HG03045 (cell line): Measurements from ENCODE around the gene NINJ2.
A peak's percentile ranks its signal among the peaks of the same experiment; 100 is the strongest.
"Not testable (repeated sequence)": the region's sequence is repeated elsewhere in the genome, so short reads cannot be mapped to it uniquely, and the experiment has no call there.

Source experiments
- ATAC-seq: cut with Tn5 transposase; IDR thresholded peaks from one replicate; pipeline ENCODE4 v1.9.1; 2021; ENCODE audit warnings: mild to moderate bottlenecking, moderate library complexity; ENCODE audit not compliant: unreplicated experiment

Gene NINJ2

GRCh38 chr12:588024-588322 is 75.3 kb downstream of the NINJ2 start:
- ATAC-seq: no peak

GRCh38 chr12:587132-588023 is 75.9 kb downstream of the NINJ2 start:
- ATAC-seq: no peak

GRCh38 chr12:586318-587071 is 76.8 kb downstream of the NINJ2 start:
- ATAC-seq: no peak

GRCh38 chr12:585062-586061 is 77.9 kb downstream of the NINJ2 start:
- ATAC-seq: no peak

GRCh38 chr12:583251-583869 is 79.9 kb downstream of the NINJ2 start:
- ATAC-seq: no peak

GRCh38 chr12:581746-582145 is 81.5 kb downstream of the NINJ2 start:
- no peak for ATAC-seq

- ATAC-seq: no peak
Observed at GRCh38 chr12:581321-581720, 81.9 kb downstream of the NINJ2 start.

GRCh38 chr12:580813-581212 is 82.4 kb downstream of the NINJ2 start:
- no peak for ATAC-seq

- no peak for ATAC-seq
Observed at GRCh38 chr12:579420-580110, 83.7 kb downstream of the NINJ2 start.

GRCh38 chr12:578748-579419 is 84.4 kb downstream of the NINJ2 start:
- no peak for ATAC-seq

GRCh38 chr12:577994-578747 is 85.1 kb downstream of the NINJ2 start:
- not testable (repeated sequence) for ATAC-seq

GRCh38 chr12:576615-577110 is 86.6 kb downstream of the NINJ2 start:
- no peak for ATAC-seq

GRCh38 chr12:575948-576614 is 87.2 kb downstream of the NINJ2 start:
- ATAC-seq: peak; percentile 65

GRCh38 chr12:575129-575502 is 88.1 kb downstream of the NINJ2 start:
- ATAC-seq: no peak

- ATAC-seq: no peak
Observed at GRCh38 chr12:574475-575128, 88.6 kb downstream of the NINJ2 start.

- no peak for ATAC-seq
Observed at GRCh38 chr12:573232-573631, 90.0 kb downstream of the NINJ2 start.

- no peak for ATAC-seq
Observed at GRCh38 chr12:572532-572899, 90.7 kb downstream of the NINJ2 start.
